Dendritic cell treated with granulocyte-macrophage colony-stimulating factor and Interleukin-4, amounts not matched to agents 40 ng/mL and 50 ng/mL, for 4 days (primary cell): ENCODE results near the gene CARHSP1.
"Not testable (repeated sequence)": the region's sequence is repeated elsewhere in the genome, so short reads cannot be mapped to it uniquely, and the experiment has no call there.

Experiments
- H3K27ac Mint-ChIP-seq: one replicate; pipeline ENCODE4 v1.8.0; 2022; ENCODE audit warnings: mild to moderate bottlenecking, mixed read lengths
- H3K27me3 Mint-ChIP-seq: one replicate; pipeline ENCODE4 v1.8.0; 2022; ENCODE audit warnings: mild to moderate bottlenecking, mixed read lengths
- H3K36me3 Mint-ChIP-seq: one replicate; pipeline ENCODE4 v1.8.0; 2022; ENCODE audit warnings: low read depth, mixed read lengths
- H3K4me1 Mint-ChIP-seq: one replicate; pipeline ENCODE4 v1.8.0; 2022; ENCODE audit warnings: low read depth, mixed read lengths
- H3K4me3 Mint-ChIP-seq: one replicate; pipeline ENCODE4 v1.8.0; 2022; ENCODE audit warnings: mild to moderate bottlenecking, moderate library complexity, mixed read lengths
- H3K9me3 Mint-ChIP-seq: one replicate; pipeline ENCODE4 v1.8.0; 2022; ENCODE audit warnings: mixed read lengths
- intact Hi-C: fragments of 100-400 bp; cut with micrococcal nuclease; formaldehyde crosslinking; loops from one replicate; pipeline ENCODE4 v1.15.0; 2022

Gene CARHSP1

DNA sequence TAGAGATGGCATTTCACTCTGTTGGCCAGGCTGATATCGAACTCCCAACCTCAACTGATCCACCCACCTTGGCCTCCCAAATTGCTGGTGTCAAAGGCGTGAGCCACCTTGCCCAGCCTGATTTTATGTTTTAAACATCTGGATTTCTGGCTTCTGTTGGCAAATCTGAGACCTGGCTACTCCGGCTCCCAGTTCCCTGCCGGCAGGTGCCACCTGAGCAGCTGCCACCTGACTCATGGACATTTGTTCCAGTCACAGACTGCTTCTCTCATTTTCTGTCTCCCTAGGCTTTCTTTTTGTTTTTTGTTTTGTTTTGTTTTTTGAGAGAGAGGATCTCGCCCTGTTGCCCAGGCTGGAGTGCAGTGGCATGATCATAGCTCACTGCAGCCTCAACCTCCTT, 61.6 kb downstream of the CARHSP1 start:
- H3K27ac Mint-ChIP-seq, result no peak overlapping the region
- H3K9me3 Mint-ChIP-seq, result no peaks in the 10 kb centered on the region
- intact Hi-C loops, result no loop called here
- H3K4me1 Mint-ChIP-seq, result no peaks in the 10 kb centered on the region
- peaks cover 100% of the 10 kb centered on the region for H3K36me3 Mint-ChIP-seq
- no peaks in the 10 kb centered on the region for H3K27me3 Mint-ChIP-seq
- H3K4me3 Mint-ChIP-seq, result no peak overlapping the region

DNA sequence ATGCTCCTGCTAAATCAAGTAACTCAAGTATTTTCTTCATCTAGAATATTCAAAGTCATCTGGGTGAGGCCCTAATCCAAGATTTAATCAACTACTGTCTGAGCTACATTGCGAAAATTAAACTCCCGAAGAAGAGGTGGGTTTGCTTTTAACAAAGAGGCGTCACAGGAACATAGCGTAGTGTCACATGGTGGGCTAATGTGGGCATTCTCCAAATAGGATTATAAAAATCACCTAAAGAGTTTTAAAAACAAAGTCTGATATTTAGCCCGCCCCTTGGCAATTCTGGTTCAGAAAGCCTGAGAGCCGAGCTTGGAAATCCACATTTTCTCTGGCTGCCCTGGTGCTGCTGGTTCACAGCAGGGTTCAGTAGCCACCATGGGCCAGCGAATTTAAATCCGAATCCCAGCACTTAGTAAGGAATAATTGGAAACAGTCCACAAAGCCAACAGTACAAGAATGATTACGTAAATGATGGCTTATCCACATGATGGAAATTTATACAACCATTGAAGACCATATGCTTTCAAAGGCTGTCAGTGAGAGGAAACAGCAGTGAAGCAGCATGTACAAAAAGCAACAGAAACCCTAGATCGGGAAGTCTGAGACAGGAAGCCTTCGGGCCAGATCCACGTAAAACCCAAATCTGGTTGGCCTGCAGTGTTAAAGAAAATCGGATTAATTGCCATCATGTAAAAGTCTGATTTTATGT, 62.4 kb downstream of the CARHSP1 start:
- Mint-ChIP-seq H3K36me3 (peaks cover 100% of the 10 kb centered on the region), H3K4me3 (no peak overlapping the region), H3K27me3 (no peaks in the 10 kb centered on the region), H3K4me1 (no peaks in the 10 kb centered on the region), H3K9me3 (no peaks in the 10 kb centered on the region), H3K27ac (no peak overlapping the region)
- intact Hi-C loops, result no loop called here

DNA sequence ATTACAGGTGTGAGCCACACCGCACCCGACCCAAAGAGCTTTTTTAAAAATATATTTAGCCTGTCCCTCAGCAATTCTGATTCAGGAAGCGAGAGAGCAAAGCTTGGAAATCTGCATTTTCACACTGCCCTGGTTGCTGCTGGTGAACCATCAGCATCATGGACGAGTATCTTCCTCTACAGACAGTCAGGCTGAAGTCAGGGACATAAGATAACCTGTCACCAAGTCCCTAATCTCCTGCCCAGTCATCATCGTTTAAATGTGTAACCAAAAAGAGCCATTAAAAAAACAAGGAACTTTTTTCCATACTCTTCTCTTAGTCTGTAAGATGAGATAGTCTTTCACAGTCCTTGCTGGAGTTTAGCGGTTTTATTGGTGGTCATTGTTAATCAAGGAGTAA, 64.5 kb downstream of the CARHSP1 start:
- Mint-ChIP-seq H3K36me3 (peaks cover 92% of the 10 kb centered on the region), H3K27ac (no peak overlapping the region), H3K27me3 (no peaks in the 10 kb centered on the region), H3K4me3 (no peak overlapping the region), H3K4me1 (peaks cover 3% of the 10 kb centered on the region), H3K9me3 (no peaks in the 10 kb centered on the region)
- intact Hi-C loops, result no loop called here

DNA sequence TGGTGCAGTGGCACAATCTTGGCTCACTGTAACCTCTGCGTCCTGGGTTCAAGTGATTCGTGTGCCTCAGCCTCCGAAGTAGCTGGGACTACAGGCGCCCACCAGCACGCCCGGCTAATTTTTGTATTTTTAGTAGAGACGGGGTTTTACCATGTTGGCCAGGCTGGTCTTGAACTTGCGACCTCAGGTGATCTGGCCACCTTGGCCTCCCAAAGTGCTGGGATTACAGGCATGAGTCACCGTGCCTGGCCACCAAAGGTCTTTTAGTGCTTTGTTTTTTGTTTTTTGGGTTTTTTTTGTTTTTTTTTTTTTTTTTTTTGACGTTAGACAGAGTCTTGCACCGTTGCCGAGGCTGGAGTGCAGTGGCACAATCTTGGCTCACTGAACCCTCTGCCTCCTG, 65.1 kb downstream of the CARHSP1 start:
- not testable (repeated sequence) for H3K27me3 Mint-ChIP-seq

More for the DNA sequence above, 65.1 kb downstream of the CARHSP1 start:
- H3K9me3 Mint-ChIP-seq, H3K4me1 Mint-ChIP-seq, H3K4me3 Mint-ChIP-seq, H3K27ac Mint-ChIP-seq, intact Hi-C loops: not testable (repeated sequence)
- H3K36me3 Mint-ChIP-seq, result peaks cover 86% of the 10 kb centered on the region
